Endothelial cell of umbilical vein (primary cell): ENCODE data around the gene CT47C1. TPM values are rescaled to one million over a fixed set of nuclear protein-coding genes. Genes with fewer than 3 reads are reported as not detected.

Experiments used
- BruUV-seq: library from RNA; stranded (reverse); fragments of 400-500 nt; replicated peaks from 2 replicates; lab custom pipeline; 2021; lab: Mats Ljungman, UMichigan
- CTCF ChIA-PET: fragments of 300-600, 350-600 bp; sonication (Branson Sonifier 250); formaldehyde crosslinking; loops from one replicate; lab custom pipeline; 2021; ENCODE audit warnings: antibody characterized with exemption, inconsistent platforms; lab: Charles Lee
- POLR2A ChIA-PET: fragments of 300-600, 350-600 bp; sonication (Branson Sonifier 250); formaldehyde crosslinking; loops from one replicate; lab custom pipeline; 2021; ENCODE audit warnings: antibody characterized with exemption, inconsistent platforms; lab: Charles Lee
- DNase-seq: peaks from one replicate; pipeline ENCODE4 v3.0.0-alpha.2; 2011; ENCODE audit warnings: low read depth, low spot score
- FAIRE-seq: peaks from 2 replicates; lab custom pipeline; 2011; peaks lifted over from hg19 to GRCh38; lab: Jason Lieb, UNC
- H2AFZ ChIP-seq: 2 replicates; pipeline ENCODE4 v1.6.0; 2012; ENCODE audit warnings: low read depth, low read length, control low read depth, inconsistent platforms
- H3K27ac ChIP-seq: 2 replicates; pipeline ENCODE4 v1.5.1; 2011; ENCODE audit warnings: low read depth, mild to moderate bottlenecking, control low read depth, low read length, moderate library complexity; ENCODE audit not compliant: insufficient read depth
- H3K27me3 ChIP-seq, 2 experiments: 2 replicates each; pipeline versions ENCODE4 v1.6.0 to v1.6.1; 2011; ENCODE audit warnings: low read length in 2 of 2, mixed read lengths in 1 of 2; ENCODE audit not compliant: control insufficient read depth in 2 of 2, insufficient read depth in 2 of 2
- H3K36me3 ChIP-seq, 2 experiments: 2 replicates in 1 of 2; 3 replicates in 1 of 2; pipeline ENCODE4 v1.5.1; 2011; ENCODE audit warnings: low read length in 2 of 2, mild to moderate bottlenecking in 1 of 2, moderate library complexity in 1 of 2; ENCODE audit not compliant: control insufficient read depth in 2 of 2, insufficient read depth in 2 of 2; ENCODE audit errors: extremely low read depth in 1 of 2
- H3K4me1 ChIP-seq: 3 replicates; pipeline ENCODE4 v1.5.1; 2011; ENCODE audit warnings: mild to moderate bottlenecking, low read length; ENCODE audit not compliant: control insufficient read depth, insufficient read depth; ENCODE audit errors: extremely low read depth
- H3K4me2 ChIP-seq: 2 replicates; pipeline ENCODE4 v1.6.1; 2011; ENCODE audit warnings: low read length, control low read depth, mixed read lengths; ENCODE audit not compliant: insufficient read depth
- H3K4me3 ChIP-seq, 3 experiments: fragments of 200-600 bp in 1 of 3; sonication (generic), shearing (Covaris generic) in 1 of 3; replicated peaks in 1 of 3; 2 replicates each; pipeline ENCODE4 v1.5.1; 2011 to 2016; ENCODE audit warnings: control low read depth in 3 of 3, low read length in 3 of 3, mild to moderate bottlenecking in 2 of 3, inconsistent platforms in 1 of 3, low read depth in 1 of 3, moderate library complexity in 1 of 3; ENCODE audit not compliant: insufficient read depth in 1 of 3
- H3K79me2 ChIP-seq: 2 replicates; pipeline ENCODE4 v1.6.0; 2012; ENCODE audit warnings: low read length, inconsistent platforms; ENCODE audit not compliant: control insufficient read depth, insufficient read depth
- H3K9ac ChIP-seq: replicated peaks from 2 replicates; pipeline ENCODE3; 2011; ENCODE audit warnings: low read length, control low read depth; ENCODE audit not compliant: insufficient read depth; ENCODE audit errors: extremely low read depth
- H3K9me1 ChIP-seq: replicated peaks from 3 replicates; pipeline ENCODE4 v1.6.0; 2011; ENCODE audit warnings: mild to moderate bottlenecking, low read length; ENCODE audit not compliant: control insufficient read depth, insufficient read depth; ENCODE audit errors: extremely low read depth
- H3K9me3 ChIP-seq: replicated peaks from 2 replicates; pipeline ENCODE4 v1.5.1; 2012; ENCODE audit warnings: low read length, inconsistent platforms; ENCODE audit not compliant: control insufficient read depth, insufficient read depth
- H4K20me1 ChIP-seq: replicated peaks from 2 replicates; pipeline ENCODE3; 2011; ENCODE audit warnings: mild to moderate bottlenecking, low read length; ENCODE audit not compliant: control insufficient read depth, insufficient read depth; ENCODE audit errors: extremely low read depth
- EZH2 ChIP-seq: IDR thresholded peaks from 2 replicates; pipeline ENCODE4 v1.6.1; 2012; ENCODE audit warnings: borderline replicate concordance, low read depth, mild to moderate bottlenecking, moderate library complexity, low read length, inconsistent platforms; ENCODE audit not compliant: severe bottlenecking
- GATA2 ChIP-seq: IDR thresholded peaks from 2 replicates; pipeline ENCODE4 v1.7.0; 2011; ENCODE audit warnings: low read depth, mild to moderate bottlenecking, moderate library complexity, mixed read lengths, low read length; ENCODE audit not compliant: insufficient read length, insufficient read depth
- JUN ChIP-seq: IDR thresholded peaks from 2 replicates; pipeline ENCODE4 v1.6.1; 2011; ENCODE audit warnings: borderline replicate concordance, low read depth; ENCODE audit not compliant: insufficient read length, insufficient read depth
- MYC ChIP-seq: IDR thresholded peaks from one replicate; pipeline ENCODE4 v1.6.1; 2011; ENCODE audit warnings: mild to moderate bottlenecking, low read depth, low read length
- POLR2A ChIP-seq: IDR thresholded peaks from 2 replicates; pipeline ENCODE4 v1.6.1; 2012; ENCODE audit warnings: low read depth, mild to moderate bottlenecking, control low read depth, low read length
- POLR2AphosphoS5 ChIP-seq: IDR thresholded peaks from 2 replicates; pipeline ENCODE4 v1.6.1; 2012; ENCODE audit warnings: low read depth, mild to moderate bottlenecking, control low read depth, low read length, moderate library complexity; ENCODE audit not compliant: insufficient read depth
- dilution Hi-C: fragments of 300-500 bp; cut with MboI; formaldehyde crosslinking; loops from one replicate; pipeline ENCODE4 v1.15.0; 2019; ENCODE audit warnings: low sequenced_read_pairs; ENCODE audit not compliant: extremely low pct_ligation_motif_present
- intact Hi-C: fragments of 100-400 bp; cut with micrococcal nuclease; formaldehyde crosslinking; loops from one replicate; pipeline ENCODE4 v1.10.0; 2022
- polyA plus RNA-seq, 4 experiments: library from polyadenylated mRNA; depleted of rRNA in 3 of 4; stranded (reverse) in 3 of 4; unstranded in 1 of 4; fragments of >200 nt; gene quantifications; 2 replicates each; pipeline versions ENCODE4 v1.2.1 to v1.2.3, GENCODE V29; 2011 to 2012; ENCODE audit warnings: missing spikeins in 1 of 4
- total RNA-seq: library from RNA; stranded (reverse); gene quantifications from 2 replicates; pipeline ENCODE4 v1.2.3, GENCODE V29; 2021
- TF ChIP-seq, protein P1 (sequence below), 2 donors: IDR thresholded peaks; 1 replicate in 1 of 2; 2 replicates in 1 of 2; pipeline ENCODE4 v1.5.1; 2011; ENCODE audit warnings: low read length in 2 of 2, mild to moderate bottlenecking in 2 of 2, moderate library complexity in 2 of 2, control low read depth in 1 of 2, inconsistent platforms in 1 of 2, low read depth in 1 of 2; ENCODE audit not compliant: insufficient read depth in 1 of 2; ENCODE audit errors: extremely low read depth in 1 of 2
- TF ChIP-seq, protein P2 (sequence below): IDR thresholded peaks from 2 replicates; pipeline ENCODE4 v1.6.1; 2011; ENCODE audit not compliant: insufficient read depth, insufficient read length

CT47C1 gene
- total and polyA plus RNA-seq, 2 donors (not counting 3 experiments of a cell fraction or from before 2014, with no cell fraction given), result not detected

DNA sequence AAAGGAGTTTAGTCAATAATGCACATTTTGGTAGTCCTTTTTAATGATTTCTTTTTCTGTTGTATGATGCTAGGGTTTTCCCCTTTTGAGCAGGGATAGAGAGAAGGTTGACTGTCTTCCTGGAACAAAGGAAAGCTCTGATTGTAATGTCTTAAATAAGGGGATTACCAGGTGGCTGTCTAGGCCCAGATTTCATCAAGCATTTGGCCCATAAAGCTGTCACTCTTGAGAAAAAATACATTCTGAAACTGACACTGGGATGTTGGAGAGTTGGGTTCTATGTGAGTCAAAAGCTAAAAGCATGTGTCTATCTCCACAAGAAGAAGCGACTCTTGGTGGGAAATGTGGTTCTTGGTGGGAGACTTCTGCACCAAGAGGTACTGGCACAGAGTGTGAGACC, 28.4 kb downstream of the CT47C1 start:
- no peak for FAIRE-seq
- no TSS peak for BruUV-seq

GRCh38 chrX:119105826-119106225, 33.0 kb downstream of the CT47C1 start:
- BruUV-seq, result no TSS peak
- FAIRE-seq, result no peak
- no peaks in the 10 kb centered on the region for H3K36me3 ChIP-seq
- dilution Hi-C loops, result no loop called here
- TF ChIP-seq JUN, result no peak
- TF ChIP-seq, protein P1, sequence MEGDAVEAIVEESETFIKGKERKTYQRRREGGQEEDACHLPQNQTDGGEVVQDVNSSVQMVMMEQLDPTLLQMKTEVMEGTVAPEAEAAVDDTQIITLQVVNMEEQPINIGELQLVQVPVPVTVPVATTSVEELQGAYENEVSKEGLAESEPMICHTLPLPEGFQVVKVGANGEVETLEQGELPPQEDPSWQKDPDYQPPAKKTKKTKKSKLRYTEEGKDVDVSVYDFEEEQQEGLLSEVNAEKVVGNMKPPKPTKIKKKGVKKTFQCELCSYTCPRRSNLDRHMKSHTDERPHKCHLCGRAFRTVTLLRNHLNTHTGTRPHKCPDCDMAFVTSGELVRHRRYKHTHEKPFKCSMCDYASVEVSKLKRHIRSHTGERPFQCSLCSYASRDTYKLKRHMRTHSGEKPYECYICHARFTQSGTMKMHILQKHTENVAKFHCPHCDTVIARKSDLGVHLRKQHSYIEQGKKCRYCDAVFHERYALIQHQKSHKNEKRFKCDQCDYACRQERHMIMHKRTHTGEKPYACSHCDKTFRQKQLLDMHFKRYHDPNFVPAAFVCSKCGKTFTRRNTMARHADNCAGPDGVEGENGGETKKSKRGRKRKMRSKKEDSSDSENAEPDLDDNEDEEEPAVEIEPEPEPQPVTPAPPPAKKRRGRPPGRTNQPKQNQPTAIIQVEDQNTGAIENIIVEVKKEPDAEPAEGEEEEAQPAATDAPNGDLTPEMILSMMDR (IDR thresholded peaks at IDR 0.05; ENCODE audit: extremely low read depth in 1 of 2, insufficient read depth in 1 of 2, low read depth in 1 of 2, low read length in 2 of 2), result no peak
- TF ChIP-seq EZH2, result no peak
- no peak for TF ChIP-seq MYC
- no peak for TF ChIP-seq POLR2A
- no peak for TF ChIP-seq GATA2
- TF ChIP-seq, protein P2, sequence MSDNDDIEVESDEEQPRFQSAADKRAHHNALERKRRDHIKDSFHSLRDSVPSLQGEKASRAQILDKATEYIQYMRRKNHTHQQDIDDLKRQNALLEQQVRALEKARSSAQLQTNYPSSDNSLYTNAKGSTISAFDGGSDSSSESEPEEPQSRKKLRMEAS, result no peak
- no peak for TF ChIP-seq POLR2AphosphoS5
- DNase-seq, result no peak
- no peaks in the 10 kb centered on the region for H3K27me3 ChIP-seq
- H3K9me1 ChIP-seq, result no peaks in the 10 kb centered on the region
- H3K79me2 ChIP-seq, result no peaks in the 10 kb centered on the region
- H2AFZ ChIP-seq, result no peak overlapping the region
- H3K27ac ChIP-seq, result no peak overlapping the region
- no peaks in the 10 kb centered on the region for H4K20me1 ChIP-seq
- intact Hi-C loops, result no loop called here
- no peak overlapping the region for H3K9ac ChIP-seq
- H3K4me1 ChIP-seq, result no peaks in the 10 kb centered on the region
- H3K4me3 ChIP-seq, result no peak overlapping the region
- H3K9me3 ChIP-seq, result no peaks in the 10 kb centered on the region
- no peak overlapping the region for H3K4me2 ChIP-seq
- ChIA-PET CTCF (interaction anchor here (1.1 kb wide), 1 partner anchor 11 kb away, joined by 5 read pairs; no protein-coding TSS in a partner anchor), POLR2A (interaction anchor here (0.7 kb wide), 1 partner anchor 63 kb away, joined by 3 read pairs; no protein-coding TSS in a partner anchor)

More for the DNA sequence above, 28.4 kb downstream of the CT47C1 start:
- H2AFZ ChIP-seq, result no peak overlapping the region
- no peaks in the 10 kb centered on the region for H3K36me3 ChIP-seq
- dilution Hi-C loops, result no loop called here
- no peaks in the 10 kb centered on the region for H3K4me1 ChIP-seq
- no peaks in the 10 kb centered on the region for H3K27me3 ChIP-seq
- H4K20me1 ChIP-seq, result no peaks in the 10 kb centered on the region
- no peak overlapping the region for H3K27ac ChIP-seq
- ChIA-PET CTCF (interaction anchor here (1.1 kb wide), 1 partner anchor 18 kb away, joined by 3 read pairs; no protein-coding TSS in a partner anchor), POLR2A (no interaction called here)
- no peak for TF ChIP-seq POLR2A
- TF ChIP-seq, protein P1 (IDR thresholded peaks at IDR 0.05; ENCODE audit: extremely low read depth in 1 of 2, insufficient read depth in 1 of 2, low read depth in 1 of 2, low read length in 2 of 2), result no peak
- TF ChIP-seq EZH2, result no peak
- no peaks in the 10 kb centered on the region for H3K9me1 ChIP-seq
- H3K9ac ChIP-seq, result no peak overlapping the region
- no peak overlapping the region for H3K4me2 ChIP-seq
- intact Hi-C loops, result no loop called here
- H3K79me2 ChIP-seq, result no peaks in the 10 kb centered on the region
- H3K4me3 ChIP-seq, result no peak overlapping the region
- H3K9me3 ChIP-seq, result no peaks in the 10 kb centered on the region
- no peak for DNase-seq
